ENCODE results near the gene ARPP19.

- TF ChIP-seq CTCF (IDR thresholded peaks at IDR 0.05; ENCODE audit: insufficient read depth, low read length) (no peak), REST (IDR thresholded peaks at IDR 0.05; ENCODE audit: insufficient replicate concordance, low read depth) (no peak), POLR2AphosphoS5 (IDR thresholded peaks at IDR 0.05; ENCODE audit: low read depth) (no peak), SPI1 (IDR thresholded peaks at IDR 0.05; ENCODE audit: borderline replicate concordance, low read depth) (no peak), GABPA (IDR thresholded peaks at IDR 0.05; ENCODE audit: low read depth) (no peak)
These were observed 70.1 kb downstream of the ARPP19 start for GRCh38 chr15:52498706-52499105.
